Left colon (tissue), 2 donors: ENCODE results near the gene CD44. TPM values are rescaled to one million over a fixed set of nuclear protein-coding genes. Genes with fewer than 3 reads are reported as not detected.
"Not testable (repeated sequence)": the region's sequence is repeated elsewhere in the genome, so short reads cannot be mapped to it uniquely, and the experiment has no call there.

Source experiments
- ATAC-seq: fragments of 200-7000 bp; cut with Tn5 transposase; one replicate; pipeline ENCODE4 v1.9.1; 2020; ENCODE audit warnings: mild to moderate bottlenecking, moderate library complexity
- DNase-seq, 2 donors: peaks; one replicate each; pipeline ENCODE4 v3.0.0-alpha.2; 2020
- intact Hi-C, 2 donors: fragments of 100-400 bp; cut with DNase I in 1 of 2; cut with micrococcal nuclease in 1 of 2; formaldehyde crosslinking; loops; one replicate each; pipeline versions ENCODE4 v1.11.2 to v1.14.0; 2022; cut with DNase I, micrococcal nuclease
- total RNA-seq, 2 donors: library from RNA; stranded (reverse); fragmentation: NEBNext Ultra II Directional; extraction: Animal tissue kit (Norgen Biotek cat#: 25700); gene quantifications; one replicate each; pipeline ENCODE4 v1.2.1, GENCODE V29; 2021
- donor health status: DM: no; HTN: no; CAD: no.
- donor health status: DM: yes; HTN: yes; CAD: no.

CD44 gene
- total RNA-seq, 2 donors from 2014 or later: 99.1 to 107 TPM

DNA sequence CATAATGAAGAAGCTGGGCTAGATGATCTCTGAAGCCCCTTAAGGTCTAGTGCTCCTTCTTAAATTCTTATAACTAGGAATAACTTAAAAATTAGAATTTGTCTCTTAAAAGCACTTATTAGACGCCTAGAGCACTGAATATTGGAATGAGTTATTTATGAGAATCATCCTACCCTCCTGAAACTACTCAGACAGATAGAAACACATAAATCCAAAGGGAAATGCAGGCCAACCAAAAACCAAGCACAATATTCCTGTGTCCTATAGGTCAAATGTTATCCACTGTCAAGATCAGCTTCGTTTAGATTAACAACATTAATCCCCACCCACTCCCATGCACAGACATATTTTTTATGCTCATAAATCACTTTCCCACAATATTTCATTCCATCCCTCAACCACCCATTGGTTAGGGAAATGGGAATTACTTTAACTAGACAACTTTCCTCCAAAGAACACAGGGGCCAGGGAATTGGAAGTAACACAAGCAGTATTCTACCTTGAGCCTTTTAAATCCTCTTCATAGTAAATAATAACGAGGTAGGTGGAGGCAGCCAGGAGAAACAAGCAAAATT, 87.1 kb downstream of the CD44 start:
- DNase-seq (no peak), ATAC-seq (no peak)
- intact Hi-C loops: no loop called here

DNA sequence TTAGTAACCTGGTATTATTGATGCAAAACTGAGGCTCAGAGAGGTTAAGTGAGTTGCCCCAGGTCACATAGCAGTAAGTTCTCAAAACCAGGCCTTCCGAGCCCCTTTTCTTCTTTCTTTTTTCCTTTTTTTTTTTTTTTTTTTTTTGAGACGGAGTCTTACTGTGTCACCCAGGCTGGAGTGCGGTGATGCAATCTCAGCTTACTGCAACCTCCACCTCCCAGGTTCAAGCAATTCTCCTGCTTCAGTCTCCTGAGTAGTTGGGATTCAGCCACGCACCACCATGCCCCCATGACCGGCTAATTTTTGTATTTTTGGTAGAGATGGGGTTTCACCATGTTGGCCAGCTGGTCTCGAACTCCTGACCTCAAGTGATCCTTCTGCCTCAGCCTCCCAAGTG, 87.8 kb downstream of the CD44 start:
- ATAC-seq, intact Hi-C loops, DNase-seq: not testable (repeated sequence)

DNA sequence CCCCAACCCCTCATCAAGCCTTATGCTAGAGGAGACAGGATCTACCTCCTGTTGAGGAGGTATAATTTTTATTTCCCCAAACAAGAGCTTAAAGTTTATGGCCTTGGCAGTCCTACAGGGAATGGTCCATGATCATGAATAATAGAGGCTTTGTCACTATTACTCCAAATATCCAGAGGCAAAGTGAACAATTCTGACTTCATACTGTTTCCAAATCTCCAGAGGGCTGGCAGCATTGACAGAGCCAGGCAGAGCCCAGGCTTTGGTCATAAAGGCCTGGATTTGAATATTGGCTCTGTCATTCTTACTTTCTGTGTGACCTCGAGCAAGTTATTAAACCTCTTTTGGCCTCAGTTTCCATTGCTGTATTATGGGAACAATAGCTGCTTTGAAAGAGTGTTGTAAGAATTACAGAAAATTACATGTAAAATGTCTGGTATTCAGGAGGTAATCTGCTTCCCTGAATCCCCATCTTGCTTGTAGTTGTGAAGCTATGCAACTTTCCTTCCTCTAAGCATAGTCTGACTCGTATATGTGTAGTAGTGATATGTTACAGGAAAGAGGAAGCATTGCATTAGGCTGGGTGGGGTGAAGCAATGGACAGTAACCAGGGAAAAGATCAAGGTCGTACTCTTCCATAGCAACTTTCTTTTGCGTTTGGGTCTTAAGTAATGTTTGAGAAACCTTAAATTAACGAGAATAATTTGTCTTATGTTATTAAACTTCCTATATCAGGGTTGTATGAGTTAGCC, 88.8 kb downstream of the CD44 start:
- ATAC-seq (peak; percentile 59), DNase-seq (no peak)
- intact Hi-C loops: no loop called here

DNA sequence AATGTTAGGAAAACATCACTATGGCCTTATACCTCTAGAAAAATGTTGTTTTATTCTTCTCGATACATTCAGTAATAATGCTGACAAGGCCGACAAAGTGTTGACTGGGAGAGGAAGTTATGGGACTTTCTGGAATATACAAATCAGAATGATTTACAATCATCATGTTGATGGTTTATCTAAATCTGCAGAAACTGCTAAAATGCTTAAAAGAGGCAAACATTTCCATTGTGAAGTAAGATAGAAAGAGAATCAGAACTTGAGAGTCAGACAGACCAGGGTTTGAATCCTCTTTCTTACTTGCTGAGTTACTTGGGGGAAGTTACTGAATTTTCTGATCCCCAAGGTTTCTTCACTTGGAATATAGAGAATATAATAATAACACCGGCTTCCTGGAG, 89.4 kb downstream of the CD44 start:
- ATAC-seq: no peak
- DNase-seq: no peak
- intact Hi-C loops: no loop called here

DNA sequence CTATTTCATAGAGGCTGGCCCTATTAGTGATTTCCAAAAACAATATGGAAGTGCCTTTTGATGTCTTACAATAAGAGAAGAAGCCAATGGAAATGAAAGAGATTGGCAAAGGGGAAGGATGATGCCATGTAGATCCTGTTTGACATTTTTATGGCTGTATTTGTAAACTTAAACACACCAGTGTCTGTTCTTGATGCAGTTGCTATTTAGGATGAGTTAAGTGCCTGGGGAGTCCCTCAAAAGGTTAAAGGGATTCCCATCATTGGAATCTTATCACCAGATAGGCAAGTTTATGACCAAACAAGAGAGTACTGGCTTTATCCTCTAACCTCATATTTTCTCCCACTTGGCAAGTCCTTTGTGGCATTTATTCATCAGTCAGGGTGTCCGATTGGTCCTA, 91.4 kb downstream of the CD44 start:
- no peak for ATAC-seq

DNA sequence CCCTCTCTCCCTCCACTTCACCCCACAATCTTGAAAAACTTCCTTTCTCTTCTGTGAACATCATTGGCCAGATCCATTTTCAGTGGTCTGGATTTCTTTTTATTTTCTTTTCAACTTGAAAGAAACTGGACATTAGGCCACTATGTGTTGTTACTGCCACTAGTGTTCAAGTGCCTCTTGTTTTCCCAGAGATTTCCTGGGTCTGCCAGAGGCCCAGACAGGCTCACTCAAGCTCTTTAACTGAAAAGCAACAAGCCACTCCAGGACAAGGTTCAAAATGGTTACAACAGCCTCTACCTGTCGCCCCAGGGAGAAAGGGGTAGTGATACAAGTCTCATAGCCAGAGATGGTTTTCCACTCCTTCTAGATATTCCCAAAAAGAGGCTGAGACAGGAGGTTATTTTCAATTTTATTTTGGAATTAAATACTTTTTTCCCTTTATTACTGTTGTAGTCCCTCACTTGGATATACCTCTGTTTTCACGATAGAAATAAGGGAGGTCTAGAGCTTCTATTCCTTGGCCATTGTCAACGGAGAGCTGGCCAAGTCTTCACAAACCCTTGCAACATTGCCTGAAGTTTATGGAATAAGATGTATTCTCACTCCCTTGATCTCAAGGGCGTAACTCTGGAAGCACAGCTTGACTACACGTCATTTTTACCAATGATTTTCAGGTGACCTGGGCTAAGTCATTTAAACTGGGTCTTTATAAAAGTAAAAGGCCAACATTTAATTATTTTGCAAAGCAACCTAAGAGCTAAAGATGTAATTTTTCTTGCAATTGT, 92.3 kb downstream of the CD44 start:
- DNase-seq (no peak), ATAC-seq (no peak)
- intact Hi-C loops: no loop called here

More for the DNA sequence above, 91.4 kb downstream of the CD44 start:
- no peak for DNase-seq
- intact Hi-C loops: no loop called here

DNA sequence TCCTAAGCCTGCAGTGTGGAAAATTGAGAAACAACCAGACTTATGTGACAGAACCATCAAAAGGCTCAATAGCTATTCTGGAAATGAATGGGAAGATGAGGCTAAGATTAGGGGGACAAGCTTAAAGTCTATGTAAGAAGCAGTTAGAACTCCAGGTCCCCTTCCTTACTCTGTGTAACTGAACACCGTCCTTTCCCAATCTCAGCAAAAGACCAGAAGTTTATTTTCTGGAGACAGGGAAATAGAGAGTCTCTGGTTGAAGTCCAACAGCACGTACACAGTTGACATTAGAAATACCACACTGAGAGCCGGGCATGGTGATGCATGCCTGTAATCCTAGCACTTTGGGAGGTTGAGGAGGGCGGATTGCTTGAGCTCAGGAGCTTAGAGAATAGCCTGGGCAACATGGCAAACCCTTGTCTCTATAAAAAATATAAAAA, 93.9 kb downstream of the CD44 start:
- intact Hi-C loops: no loop called here
- no peak for ATAC-seq
- DNase-seq: no peak

DNA sequence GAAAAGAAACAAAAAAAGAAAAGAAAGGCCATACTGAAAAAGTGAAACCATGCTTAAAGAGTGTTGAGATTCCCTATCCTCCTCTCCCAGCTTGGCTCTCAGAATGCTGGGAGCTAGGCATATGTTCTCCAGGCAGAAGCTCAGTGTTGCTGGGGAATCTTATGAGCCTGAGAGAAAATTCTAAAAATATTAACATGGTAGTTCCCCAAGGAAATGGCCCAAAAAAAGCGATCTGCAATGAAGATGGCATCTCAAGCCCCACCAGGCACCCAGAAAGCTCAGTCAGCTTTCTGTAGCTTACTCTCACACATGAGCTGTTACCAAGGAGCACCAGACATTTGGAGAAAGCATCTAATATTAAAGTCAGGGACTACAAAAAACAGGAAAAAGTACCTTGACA, 94.5 kb downstream of the CD44 start:
- DNase-seq: no peak
- intact Hi-C loops: no loop called here
- no peak for ATAC-seq

DNA sequence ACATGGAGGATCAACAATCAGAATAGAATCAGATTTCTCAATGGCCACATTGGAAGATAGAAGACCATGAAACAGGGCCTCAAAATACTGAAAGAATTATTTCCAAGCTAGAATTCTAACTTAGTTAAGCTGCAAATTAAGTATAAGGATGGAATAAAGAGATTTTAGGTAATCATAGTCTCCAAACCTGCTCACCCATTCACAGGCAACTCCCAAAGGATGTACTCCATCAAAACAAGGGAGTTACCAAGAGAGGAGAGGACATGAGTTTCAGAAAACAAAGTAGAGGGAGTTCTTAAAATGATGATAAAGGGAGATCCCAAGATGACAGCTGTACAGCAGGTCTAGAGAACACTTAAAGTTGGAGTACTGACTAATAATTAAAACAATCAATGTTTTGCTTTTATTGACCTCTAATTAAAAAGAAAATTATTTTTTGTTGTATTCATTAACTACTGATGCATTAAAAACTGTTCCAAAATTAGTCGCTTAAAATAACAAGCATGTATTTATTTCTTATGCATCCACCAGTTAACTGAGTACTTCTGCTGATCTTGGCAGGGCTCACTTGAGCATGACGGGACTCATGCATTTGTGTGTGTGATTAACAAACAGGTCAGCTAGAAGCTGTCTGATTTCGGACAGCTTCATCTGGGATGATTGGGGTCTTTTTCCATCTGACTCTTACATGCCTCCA, 95.6 kb downstream of the CD44 start:
- intact Hi-C loops: loop anchor here in 1 of 2 donors (5.0 kb wide), 1 partner anchor 237 kb away; no protein-coding TSS in a partner anchor
- no peak for DNase-seq
- ATAC-seq: no peak

DNA sequence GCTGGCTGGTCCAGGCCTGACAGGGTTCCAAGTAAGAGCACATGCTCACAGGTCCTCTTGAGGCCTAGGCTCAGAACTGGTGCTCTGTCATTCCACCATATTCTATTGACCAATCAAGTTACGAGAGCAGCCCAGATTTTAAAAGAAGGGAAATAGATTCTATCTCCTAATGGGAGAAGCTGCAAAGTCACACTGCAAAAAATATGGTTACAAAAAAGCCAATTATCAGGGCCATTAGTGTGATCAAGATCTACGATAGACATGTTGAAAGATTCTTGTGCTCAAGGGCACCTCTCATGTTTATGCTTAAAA, 96.1 kb downstream of the CD44 start:
- intact Hi-C loops: loop anchor here in 1 of 2 donors (5.0 kb wide), 1 partner anchor 238 kb away; no protein-coding TSS in a partner anchor
- no peak for DNase-seq
- ATAC-seq: no peak

DNA sequence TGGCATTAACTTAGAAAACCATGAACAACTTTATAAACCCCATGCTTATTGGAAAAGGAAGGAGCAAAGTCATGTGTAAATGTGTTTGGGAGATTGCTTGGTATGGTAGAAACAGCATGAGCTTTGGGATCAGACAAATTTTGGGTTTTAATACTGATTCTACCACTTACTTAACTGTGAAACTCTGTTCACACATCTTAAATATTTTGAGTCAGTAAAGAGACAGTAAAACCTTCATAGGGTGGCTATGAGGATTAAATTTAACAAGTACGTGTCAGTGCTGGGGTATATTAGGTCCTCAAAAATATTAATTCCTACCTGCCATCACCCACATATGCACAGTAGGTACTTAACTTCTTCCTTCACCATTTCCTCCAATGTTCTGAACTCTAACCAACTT, 96.5 kb downstream of the CD44 start:
- intact Hi-C loops: loop anchor here in 1 of 2 donors (5.0 kb wide), 1 partner anchor 238 kb away; no protein-coding TSS in a partner anchor
- DNase-seq: no peak

DNA sequence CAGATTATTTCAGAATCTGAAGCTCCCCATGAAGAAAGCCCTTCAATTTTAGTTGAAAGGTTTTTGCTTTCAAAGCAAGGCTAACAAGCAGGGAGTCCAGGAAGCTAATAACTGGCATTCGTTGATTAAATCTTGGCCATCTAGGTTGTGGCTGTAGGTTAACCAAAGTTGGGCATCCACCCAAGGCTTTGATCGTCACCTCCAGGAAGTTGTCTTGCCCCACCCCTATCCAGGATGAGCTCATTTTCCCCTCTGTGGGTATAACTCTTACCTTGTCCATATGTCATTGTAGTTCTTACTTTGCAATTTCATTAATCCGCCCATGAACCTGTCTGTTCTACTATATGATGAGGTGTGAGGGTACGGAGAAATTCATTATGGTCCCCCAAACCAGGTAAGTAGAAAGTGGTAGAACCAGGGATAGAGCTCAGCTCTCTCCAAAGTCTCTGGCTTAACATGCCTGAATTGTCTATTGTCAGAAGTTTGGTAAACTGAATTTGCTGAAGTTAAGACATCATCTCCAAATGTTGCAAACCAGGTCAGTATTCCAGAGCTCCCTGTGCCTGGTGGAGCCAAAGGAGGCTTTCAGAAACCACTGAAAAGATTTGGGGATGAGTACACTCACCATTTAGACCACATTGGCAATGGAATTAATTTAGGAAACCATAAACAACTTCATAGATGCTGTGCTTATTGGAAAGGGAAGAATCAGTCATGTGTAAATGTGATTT, 97.1 kb downstream of the CD44 start:
- intact Hi-C loops: loop anchor here in 1 of 2 donors (5.0 kb wide), 1 partner anchor 239 kb away; no protein-coding TSS in a partner anchor
- peak; percentile 79 to 82 for DNase-seq
- ATAC-seq: peak; percentile 98

More for the DNA sequence above, 96.5 kb downstream of the CD44 start:
- no peak for ATAC-seq

DNA sequence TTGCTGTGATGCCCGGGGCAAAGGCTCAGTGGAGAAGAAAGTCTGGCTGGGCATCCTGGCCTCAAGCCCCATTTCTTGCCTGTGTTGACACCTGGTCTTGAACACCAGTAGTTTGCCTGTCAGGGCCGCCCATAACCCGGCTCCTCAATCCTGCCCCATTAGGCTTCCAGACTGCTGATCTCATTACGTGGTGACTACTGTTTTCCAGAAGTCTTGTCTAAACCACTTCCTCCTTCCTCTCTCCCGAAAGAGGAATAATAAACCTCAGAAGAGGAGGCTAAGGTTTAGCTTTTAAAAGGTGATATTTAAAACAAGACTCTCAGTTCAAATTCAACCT, 97.7 kb downstream of the CD44 start:
- intact Hi-C loops: loop anchor here in 1 of 2 donors (5.0 kb wide), 1 partner anchor 239 kb away; no protein-coding TSS in a partner anchor
- ATAC-seq (peak; percentile 31), DNase-seq (no peak)

DNA sequence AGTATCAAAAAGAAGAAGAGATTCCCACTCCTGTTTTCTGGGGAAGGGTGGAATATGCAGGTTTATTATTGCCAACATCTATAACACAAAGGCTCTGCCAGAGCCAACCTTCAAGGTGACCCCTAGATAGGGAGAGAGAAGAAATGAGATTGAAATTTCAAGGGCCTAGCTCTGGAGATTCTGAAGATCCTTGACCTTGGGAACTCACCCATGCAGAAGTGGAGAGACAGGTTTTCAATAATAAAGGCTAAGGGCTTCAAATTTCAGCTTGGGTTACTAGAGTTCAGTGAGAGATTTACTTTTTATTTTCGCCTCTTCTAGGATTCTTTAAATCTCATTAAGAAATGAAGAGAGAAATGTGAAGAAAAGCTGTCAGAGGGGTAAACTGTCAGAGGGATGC, 98.4 kb downstream of the CD44 start:
- intact Hi-C loops: loop anchor here in 1 of 2 donors (5.0 kb wide), 1 partner anchor 240 kb away; no protein-coding TSS in a partner anchor

DNA sequence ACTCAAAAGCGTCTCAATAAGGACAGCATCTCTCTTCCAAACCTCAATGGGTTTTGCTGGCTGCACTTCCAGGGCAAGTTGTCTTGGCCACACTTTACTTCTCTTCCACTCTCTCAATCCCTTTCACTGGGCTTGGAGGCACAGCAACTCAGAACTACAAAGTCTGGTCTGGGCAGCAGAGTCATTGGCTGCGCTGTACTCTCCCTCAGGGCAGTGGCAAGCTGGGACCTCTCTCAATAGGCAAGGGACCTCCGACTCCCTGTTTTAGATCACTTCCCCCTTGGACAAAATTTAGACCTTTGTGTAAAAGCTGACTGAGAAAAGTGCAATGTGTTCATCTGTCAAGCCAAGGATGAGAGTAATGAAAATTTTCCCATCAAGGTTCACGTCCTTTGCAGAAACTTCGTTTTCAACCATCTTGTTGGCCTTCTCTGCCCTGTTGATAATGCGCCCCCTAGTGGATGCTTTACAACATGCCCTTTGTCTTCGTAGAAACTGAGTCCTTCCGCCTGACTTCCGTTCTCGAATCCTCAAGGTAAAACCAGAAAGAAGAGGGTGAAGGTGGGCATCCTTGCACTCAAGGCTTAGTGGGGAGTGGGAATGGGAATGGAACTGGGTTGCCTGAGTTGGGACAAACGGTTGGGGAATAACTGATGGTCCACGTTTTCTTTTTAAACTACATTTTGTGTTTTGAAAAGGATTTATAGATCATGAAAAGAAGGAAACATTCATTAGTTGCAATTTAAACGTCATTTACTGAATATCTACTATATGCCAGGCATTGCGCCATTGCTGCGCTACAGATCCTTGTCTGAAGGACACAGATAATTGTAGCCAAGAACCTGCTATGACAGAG, 99.1 kb downstream of the CD44 start:
- ATAC-seq (no peak), DNase-seq (peak in 1 of 2 donors; percentile 39)
- intact Hi-C loops: loop anchor here in 1 of 2 donors (5.0 kb wide), 1 partner anchor 241 kb away; no protein-coding TSS in a partner anchor

More for the DNA sequence above, 98.4 kb downstream of the CD44 start:
- ATAC-seq (no peak), DNase-seq (no peak)

DNA sequence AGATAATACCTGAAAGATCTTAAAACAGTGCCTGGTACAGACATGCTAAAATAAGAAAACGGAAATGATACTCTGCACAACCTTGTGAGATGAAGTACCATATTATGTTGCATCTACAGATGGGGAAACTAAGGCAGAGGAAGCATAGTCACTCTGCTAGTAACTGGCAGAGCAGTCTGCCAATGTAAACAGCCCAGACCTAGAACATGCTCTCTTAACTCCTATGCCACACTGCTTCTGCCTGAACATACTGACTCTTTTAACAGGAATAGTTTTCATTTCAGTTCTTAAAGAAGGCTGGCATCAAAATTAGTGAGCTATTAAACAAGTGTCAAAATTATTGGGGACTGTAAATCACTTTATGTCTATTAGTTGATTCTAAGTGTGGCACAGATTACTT, 99.9 kb downstream of the CD44 start:
- ATAC-seq: no peak
- intact Hi-C loops: loop anchor here in 1 of 2 donors (5.0 kb wide), 1 partner anchor 242 kb away; no protein-coding TSS in a partner anchor
- DNase-seq: no peak

DNA sequence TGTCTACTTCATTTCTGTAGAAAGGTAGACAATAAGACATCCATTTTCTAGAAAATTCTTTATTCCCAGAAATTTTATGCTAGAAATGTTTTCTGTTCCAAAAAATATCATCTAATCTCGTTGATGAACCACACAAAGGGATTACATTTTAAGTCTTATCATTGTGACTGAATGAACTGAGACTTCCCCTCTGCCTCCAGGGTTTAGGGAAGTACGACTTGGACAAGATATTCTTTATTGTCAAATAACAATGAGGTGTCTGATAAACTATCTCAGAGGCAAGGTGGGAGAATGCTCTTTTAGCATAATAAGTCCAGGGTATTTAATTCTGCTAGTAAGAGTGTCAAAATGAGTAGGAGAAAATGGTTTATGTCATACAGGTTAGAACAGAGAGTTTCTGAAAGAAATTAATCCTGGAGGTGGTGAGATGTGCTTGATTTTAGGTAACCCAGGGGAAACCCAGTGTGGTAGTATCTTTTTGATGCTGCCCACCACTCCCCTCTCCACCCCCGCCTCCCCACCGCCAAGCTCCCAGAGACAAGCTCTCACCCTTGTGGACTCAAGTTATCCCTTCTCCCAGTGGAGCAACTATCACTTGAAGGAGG, 100.6 kb downstream of the CD44 start:
- DNase-seq (no peak), ATAC-seq (no peak)
- intact Hi-C loops: loop anchor here in 1 of 2 donors (5.0 kb wide), 1 partner anchor 242 kb away; no protein-coding TSS in a partner anchor
